Loucy (cell line): ENCODE results near the gene GAREM2.

Source experiments
- H2AFZ ChIP-seq: fragments of 200-600 bp; sonication (generic); 2 replicates; pipeline ENCODE4 v1.6.0; 2016; ENCODE audit warnings: antibody characterized with exemption, mild to moderate bottlenecking, low read length, moderate library complexity
- H3F3A ChIP-seq: fragments of 200-600 bp; 2 replicates; pipeline ENCODE4 v1.6.0; 2016; ENCODE audit warnings: antibody characterized with exemption, low read depth, mild to moderate bottlenecking
- H3K27me3 ChIP-seq: fragments of 200-600 bp; sonication (generic); 2 replicates; pipeline ENCODE4 v1.6.1; 2014; ENCODE audit warnings: low read length, mild to moderate bottlenecking; ENCODE audit not compliant: insufficient read depth, poor library complexity, severe bottlenecking
- H3K36me3 ChIP-seq: fragments of 200-600 bp; sonication (generic); 2 replicates; pipeline ENCODE4 v1.6.1; 2016; ENCODE audit warnings: low read length; ENCODE audit not compliant: insufficient read depth
- H3K4me1 ChIP-seq: fragments of 200-600 bp; sonication (generic); 2 replicates; pipeline ENCODE4 v1.5.1; 2014; ENCODE audit warnings: low read length, mild to moderate bottlenecking; ENCODE audit not compliant: insufficient read depth, poor library complexity, severe bottlenecking
- H3K4me2 ChIP-seq: fragments of 200-600 bp; sonication (generic); 2 replicates; pipeline ENCODE4 v1.6.0; 2014; ENCODE audit warnings: antibody characterized with exemption, low read length, low read depth, mild to moderate bottlenecking; ENCODE audit not compliant: poor library complexity, severe bottlenecking
- H3K4me3 ChIP-seq: fragments of 200-600 bp; sonication (generic); 2 replicates; pipeline ENCODE4 v1.5.1; 2014; ENCODE audit warnings: low read length, mild to moderate bottlenecking, mixed read lengths; ENCODE audit not compliant: poor library complexity, severe bottlenecking
- H3K79me2 ChIP-seq: fragments of 200-600 bp; sonication (generic); 2 replicates; pipeline ENCODE4 v1.6.1; 2014; ENCODE audit warnings: low read length; ENCODE audit not compliant: insufficient read depth
- H3K9ac ChIP-seq: fragments of 200-600 bp; sonication (generic); 2 replicates; pipeline ENCODE4 v1.6.0; 2014; ENCODE audit warnings: mild to moderate bottlenecking, low read depth, low read length, moderate library complexity; ENCODE audit not compliant: poor library complexity, severe bottlenecking
- H3K9me2 ChIP-seq: fragments of 200-600 bp; sonication (generic); replicated peaks from 2 replicates; pipeline ENCODE4 v1.6.1; 2016; ENCODE audit warnings: low read depth, low read length, mixed read lengths
- H3K9me3 ChIP-seq: fragments of 200-600 bp; sonication (generic); 2 replicates; pipeline ENCODE4 v1.6.1; 2014; ENCODE audit warnings: mild to moderate bottlenecking, antibody characterized with exemption, low read length, low read depth; ENCODE audit not compliant: insufficient read depth
- H4K20me1 ChIP-seq: fragments of 200-600 bp; sonication (generic); 2 replicates; pipeline ENCODE4 v1.6.0; 2014; ENCODE audit warnings: antibody characterized with exemption, low read length, mild to moderate bottlenecking; ENCODE audit not compliant: insufficient read depth, poor library complexity, severe bottlenecking
- EZH2phosphoT487 ChIP-seq: fragments of 200-600 bp; IDR thresholded peaks from 2 replicates; pipeline ENCODE4 v1.6.1; 2018; ENCODE audit warnings: antibody characterized with exemption, mild to moderate bottlenecking, moderate library complexity, borderline replicate concordance
- TF ChIP-seq, protein P1 (sequence below): fragments of 200-600 bp; sonication (generic); conservative IDR thresholded peaks from 2 replicates; pipeline ENCODE4 v1.5.1; 2014; ENCODE audit warnings: mild to moderate bottlenecking, antibody characterized with exemption, low read length

Gene GAREM2

DNA sequence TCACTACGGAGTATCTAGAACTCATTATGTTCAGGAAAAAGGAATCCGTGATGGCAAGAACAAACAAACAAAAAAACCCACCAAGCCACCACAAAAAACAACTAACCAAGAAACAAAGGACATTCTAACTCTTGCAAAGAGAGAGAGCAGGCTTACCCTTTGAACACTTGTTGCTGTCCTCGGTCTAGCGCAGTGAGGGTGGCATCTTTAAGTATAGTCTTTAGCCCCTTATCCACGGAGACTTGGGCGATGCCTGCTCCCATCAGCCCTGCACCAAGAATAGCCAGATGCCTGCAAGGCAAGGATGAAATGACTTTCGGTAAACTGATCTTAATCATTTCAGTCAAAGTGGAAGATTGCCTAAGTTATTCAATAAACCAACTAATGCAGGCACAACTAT lies 31.0 kb downstream of the GAREM2 start:
- Histone ChIP-seq H3K4me2 (no peak overlapping the region), H3K79me2 (no peaks in the 10 kb centered on the region), H3K9me3 (no peaks in the 10 kb centered on the region), H3K36me3 (peaks cover 85% of the 10 kb centered on the region; the same call in 1 of the 2 replicates), H4K20me1 (no peaks in the 10 kb centered on the region), H2AFZ (no peak overlapping the region), H3K4me1 (no peaks in the 10 kb centered on the region), H3K9ac (no peak overlapping the region), H3K27me3 (no peaks in the 10 kb centered on the region), H3F3A (no peaks in the 10 kb centered on the region), H3K4me3 (no peak overlapping the region), H3K9me2 (no peaks in the 10 kb centered on the region)
- no peak for TF ChIP-seq EZH2phosphoT487
- TF ChIP-seq, protein P1, sequence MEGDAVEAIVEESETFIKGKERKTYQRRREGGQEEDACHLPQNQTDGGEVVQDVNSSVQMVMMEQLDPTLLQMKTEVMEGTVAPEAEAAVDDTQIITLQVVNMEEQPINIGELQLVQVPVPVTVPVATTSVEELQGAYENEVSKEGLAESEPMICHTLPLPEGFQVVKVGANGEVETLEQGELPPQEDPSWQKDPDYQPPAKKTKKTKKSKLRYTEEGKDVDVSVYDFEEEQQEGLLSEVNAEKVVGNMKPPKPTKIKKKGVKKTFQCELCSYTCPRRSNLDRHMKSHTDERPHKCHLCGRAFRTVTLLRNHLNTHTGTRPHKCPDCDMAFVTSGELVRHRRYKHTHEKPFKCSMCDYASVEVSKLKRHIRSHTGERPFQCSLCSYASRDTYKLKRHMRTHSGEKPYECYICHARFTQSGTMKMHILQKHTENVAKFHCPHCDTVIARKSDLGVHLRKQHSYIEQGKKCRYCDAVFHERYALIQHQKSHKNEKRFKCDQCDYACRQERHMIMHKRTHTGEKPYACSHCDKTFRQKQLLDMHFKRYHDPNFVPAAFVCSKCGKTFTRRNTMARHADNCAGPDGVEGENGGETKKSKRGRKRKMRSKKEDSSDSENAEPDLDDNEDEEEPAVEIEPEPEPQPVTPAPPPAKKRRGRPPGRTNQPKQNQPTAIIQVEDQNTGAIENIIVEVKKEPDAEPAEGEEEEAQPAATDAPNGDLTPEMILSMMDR, result no peak

DNA sequence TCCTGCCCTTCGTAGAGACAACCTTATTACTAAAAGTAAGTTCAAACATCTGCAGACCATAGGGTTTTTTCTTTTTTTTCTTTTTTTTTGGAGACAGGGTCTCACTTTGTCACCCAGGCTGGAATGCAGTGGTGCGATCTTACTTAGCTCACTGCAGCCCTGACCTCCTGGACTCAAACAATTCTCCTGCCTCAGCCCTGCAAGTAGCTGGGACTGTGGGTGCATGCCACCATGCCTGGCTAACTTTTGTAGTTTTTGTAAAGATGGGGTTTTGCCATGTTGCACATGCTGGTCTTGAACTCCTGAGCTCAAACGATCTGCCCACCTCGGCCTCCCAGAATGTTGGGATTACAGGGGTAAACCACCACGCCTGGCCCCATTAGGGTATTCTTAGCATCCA lies 39.1 kb downstream of the GAREM2 start:
- H4K20me1 ChIP-seq, result no peaks in the 10 kb centered on the region
- TF ChIP-seq, protein P1, result no peak
- TF ChIP-seq EZH2phosphoT487, result no peak
- no peak overlapping the region for H3K4me3 ChIP-seq
- H3K4me2 ChIP-seq, result no peak overlapping the region
- H3K9ac ChIP-seq, result no peak overlapping the region
- no peak overlapping the region for H2AFZ ChIP-seq
- no peaks in the 10 kb centered on the region for H3K9me2 ChIP-seq
- H3K4me1 ChIP-seq, result no peaks in the 10 kb centered on the region
- H3K9me3 ChIP-seq, result no peaks in the 10 kb centered on the region
- H3F3A ChIP-seq, result no peaks in the 10 kb centered on the region
- peaks cover 98% of the 10 kb centered on the region for H3K36me3 ChIP-seq
- H3K79me2 ChIP-seq, result no peaks in the 10 kb centered on the region
- no peaks in the 10 kb centered on the region for H3K27me3 ChIP-seq

DNA sequence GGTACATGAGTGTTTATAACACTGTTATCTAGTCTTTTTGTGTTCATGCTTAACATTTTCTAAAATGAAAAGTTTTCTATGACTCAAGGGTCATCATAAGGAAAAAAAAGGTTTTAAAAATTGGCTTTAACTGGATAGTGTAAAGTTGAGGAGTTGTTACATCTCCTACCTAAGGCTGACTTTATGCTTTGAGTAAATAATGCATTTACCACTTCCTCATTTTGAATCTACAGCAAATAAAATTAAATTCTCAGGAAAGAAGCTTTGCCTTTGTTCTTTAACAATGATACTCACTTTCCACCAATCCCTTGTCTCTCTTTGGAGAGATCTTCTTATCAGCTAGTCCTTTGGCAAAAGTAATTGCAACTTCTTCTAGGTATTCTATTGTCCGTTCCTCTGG lies 41.9 kb downstream of the GAREM2 start:
- H3K9me3 ChIP-seq, result no peaks in the 10 kb centered on the region
- no peaks in the 10 kb centered on the region for H3K79me2 ChIP-seq
- TF ChIP-seq EZH2phosphoT487, result no peak
- TF ChIP-seq, protein P1, result no peak
- peaks cover 90% of the 10 kb centered on the region for H3K36me3 ChIP-seq
- no peaks in the 10 kb centered on the region for H4K20me1 ChIP-seq
- no peaks in the 10 kb centered on the region for H3K9me2 ChIP-seq
- H3K9ac ChIP-seq, result no peak overlapping the region
- H3K4me3 ChIP-seq, result no peak overlapping the region
- no peak overlapping the region for H3K4me2 ChIP-seq
- no peaks in the 10 kb centered on the region for H3K27me3 ChIP-seq
- H2AFZ ChIP-seq, result no peak overlapping the region
- H3F3A ChIP-seq, result no peaks in the 10 kb centered on the region
- H3K4me1 ChIP-seq, result no peaks in the 10 kb centered on the region
